SKM-1 treated with dmso at 0.1 percent for 144 hours (cell line): Measurements from ENCODE around the gene FUT7.

ENCODE experiments used
- DNase-seq: peaks from one replicate; lab custom pipeline; 2025; ENCODE audit not compliant: unreplicated experiment; lab: John Stamatoyannopoulos, UW

FUT7 gene

DNA sequence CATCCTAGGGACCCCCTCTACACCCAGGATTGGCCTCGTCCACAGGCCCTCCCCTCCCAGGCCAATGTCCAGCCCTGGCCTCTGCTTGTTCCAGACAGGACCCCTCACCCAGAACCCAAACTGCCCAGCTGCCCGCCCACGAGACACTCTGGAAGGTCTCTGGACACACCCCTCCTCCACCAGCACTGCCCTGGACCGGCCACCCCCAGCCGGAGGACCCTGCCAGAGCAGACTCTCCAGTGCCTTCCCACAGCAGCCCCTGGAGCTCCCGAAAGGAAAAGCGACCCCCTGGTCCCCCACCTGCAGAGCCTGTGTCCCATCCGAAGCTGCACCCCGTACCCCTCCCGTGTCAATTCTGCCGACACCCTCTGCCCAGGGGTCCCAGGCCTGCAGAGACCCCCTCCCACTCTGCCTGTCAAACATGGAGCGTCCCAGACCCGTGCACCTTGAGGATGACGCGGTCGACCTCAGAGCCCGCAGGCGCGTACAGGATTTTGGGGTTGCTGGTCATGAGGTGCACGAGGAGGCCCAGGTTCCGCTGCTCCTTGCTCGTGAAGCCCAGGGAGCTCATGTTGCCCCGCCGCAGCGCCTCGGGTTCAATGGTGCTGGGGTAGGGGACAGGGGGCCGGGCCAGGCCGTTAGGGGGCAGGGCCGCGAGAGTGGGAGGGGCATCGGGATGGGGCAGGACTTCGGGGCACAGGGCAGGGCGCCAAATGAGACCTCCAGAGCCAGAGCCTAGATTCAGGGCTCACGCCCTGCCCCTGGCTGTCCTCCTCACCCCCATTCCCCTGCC is 11.8 kb downstream of the FUT7 start:
- no peak for DNase-seq

DNA sequence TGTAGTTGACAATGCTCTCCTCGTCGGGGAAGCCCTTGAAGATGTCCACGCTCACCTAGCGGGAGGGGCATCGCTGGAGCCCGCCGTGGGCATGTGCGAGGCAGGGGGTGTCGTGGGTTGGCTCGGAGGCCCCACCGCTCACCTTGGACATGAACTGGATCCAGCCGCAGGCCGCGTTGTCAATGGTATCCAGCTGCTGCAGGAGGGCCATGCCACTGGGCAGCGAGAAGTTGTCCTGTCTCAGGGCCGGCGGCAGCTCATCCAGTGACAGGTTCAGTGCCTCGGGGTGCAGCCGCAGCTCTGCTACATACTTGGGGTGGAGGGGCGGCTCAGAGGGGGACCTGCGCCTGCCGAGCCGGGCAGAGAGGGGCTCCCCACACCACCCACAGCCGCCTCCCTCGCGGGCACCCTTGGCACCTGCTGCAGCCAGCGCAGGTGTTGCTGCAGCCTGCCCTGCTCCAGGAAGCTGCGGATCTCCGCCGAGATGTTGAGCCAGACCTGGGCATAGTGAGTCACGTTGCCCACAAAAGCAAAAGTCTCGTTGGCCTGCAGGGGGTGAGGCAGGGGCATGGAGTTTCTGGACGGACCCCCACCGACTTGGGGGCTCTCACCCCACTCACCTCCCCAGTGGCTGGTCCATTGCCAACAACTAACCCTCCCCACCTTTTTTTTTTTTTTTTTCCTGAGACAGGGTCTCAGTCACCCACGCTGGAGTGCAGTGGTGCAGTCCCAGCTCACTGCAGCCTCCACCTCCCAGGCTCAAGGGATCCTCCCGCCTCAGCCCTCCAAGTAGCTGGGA is 12.9 kb downstream of the FUT7 start:
- no peak for DNase-seq

DNA sequence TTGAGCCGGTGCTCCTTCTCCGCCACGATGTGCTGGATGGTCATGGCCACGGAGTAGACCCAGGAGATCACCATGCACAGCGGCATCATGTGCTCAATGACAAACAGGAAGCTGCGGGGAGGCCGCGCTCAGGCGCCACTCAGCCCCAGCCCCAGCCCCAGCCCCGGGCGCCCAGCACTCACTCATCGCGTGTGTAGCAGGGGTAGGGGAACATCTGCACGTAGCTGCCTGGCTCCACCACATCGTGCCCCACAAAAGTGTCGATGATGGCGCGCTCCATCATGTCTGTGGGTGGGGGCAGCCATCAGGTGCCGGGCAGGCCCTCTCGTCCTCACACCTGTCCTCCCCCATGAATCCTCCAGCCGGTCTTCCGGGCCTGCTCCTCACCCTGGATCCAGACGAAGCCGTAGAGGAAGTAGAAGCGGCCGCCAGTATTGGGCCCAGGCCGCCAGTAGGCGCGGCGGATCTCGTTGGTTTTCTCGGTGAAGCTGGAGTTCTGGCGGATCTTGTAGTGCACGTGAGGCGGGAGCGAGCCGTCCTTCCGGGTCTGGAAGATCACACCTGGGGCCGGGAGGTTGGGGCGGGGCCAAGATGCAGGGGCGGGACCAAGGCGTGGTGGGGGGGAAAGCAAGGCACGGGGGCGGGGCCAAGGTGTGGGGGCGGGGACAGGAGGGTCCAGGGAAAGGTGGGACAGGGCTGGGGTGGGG is 13.9 kb downstream of the FUT7 start:
- no peak for DNase-seq

DNA sequence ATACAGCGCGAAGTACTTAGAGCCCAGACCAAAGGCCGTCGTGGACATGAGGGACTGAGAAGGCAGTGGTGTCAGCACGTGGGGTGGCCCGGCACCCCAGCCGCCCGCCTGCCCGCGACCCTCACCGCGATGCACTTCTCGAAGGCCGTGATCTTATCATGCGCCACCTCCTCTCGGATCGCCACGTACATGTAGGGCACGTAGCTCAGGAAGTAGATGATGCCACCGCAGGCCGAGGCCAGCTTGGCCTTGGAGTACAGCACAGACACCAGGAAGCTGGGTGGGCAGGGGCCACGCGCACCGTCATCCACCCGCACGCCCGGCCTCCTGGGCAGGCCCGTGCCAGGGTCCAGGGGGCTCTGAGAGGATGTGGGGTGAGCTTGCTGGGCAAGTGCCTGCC is 14.8 kb downstream of the FUT7 start:
- DNase-seq = no peak

- no peak for DNase-seq
These were observed 15.5 kb downstream of the FUT7 start for GRCh38 chr9:137016436-137016835.

- no peak for DNase-seq
These were observed 15.9 kb downstream of the FUT7 start for GRCh38 chr9:137015976-137016375.

DNA sequence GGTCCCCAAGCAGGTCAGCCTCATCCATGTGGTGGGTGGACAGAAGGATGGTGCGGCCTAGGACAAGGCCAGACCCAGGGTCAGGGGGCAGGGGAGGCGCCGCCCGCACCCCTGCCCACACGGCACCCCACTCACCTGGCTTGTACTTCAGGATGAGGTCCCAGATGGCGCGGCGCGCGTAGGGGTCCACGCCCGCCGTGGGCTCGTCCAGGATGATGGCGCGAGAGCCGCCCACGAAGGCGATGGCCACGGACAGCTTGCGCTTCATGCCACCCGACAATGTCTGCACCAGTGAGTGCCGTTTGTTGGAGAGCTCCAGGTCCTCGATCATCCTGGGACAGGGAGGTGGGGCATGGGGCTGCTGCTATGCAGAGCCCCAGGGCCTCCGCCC is 16.4 kb downstream of the FUT7 start:
- DNase-seq = no peak

- no peak for DNase-seq
These were observed 16.9 kb downstream of the FUT7 start for GRCh38 chr9:137014776-137015539.

DNA sequence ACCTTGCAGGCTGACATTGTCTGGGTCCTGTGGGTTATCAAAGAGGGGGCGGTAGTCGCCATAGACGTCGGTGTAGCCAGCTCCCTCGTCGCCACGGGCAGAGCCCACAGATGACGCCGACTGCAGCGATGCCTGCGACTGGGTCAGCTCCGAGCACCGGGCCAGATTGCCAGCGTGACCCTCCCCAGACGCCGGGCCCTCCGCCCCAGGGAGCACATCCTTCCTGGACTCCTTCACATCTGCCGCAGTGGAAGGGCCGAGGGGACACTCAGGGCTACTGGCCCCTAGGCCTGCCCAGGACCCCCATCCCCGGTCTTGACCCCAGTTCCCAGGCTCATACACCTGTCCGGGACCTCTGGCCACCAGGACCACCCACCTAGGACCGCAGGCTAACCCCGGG is 17.7 kb downstream of the FUT7 start:
- no peak for DNase-seq

DNA sequence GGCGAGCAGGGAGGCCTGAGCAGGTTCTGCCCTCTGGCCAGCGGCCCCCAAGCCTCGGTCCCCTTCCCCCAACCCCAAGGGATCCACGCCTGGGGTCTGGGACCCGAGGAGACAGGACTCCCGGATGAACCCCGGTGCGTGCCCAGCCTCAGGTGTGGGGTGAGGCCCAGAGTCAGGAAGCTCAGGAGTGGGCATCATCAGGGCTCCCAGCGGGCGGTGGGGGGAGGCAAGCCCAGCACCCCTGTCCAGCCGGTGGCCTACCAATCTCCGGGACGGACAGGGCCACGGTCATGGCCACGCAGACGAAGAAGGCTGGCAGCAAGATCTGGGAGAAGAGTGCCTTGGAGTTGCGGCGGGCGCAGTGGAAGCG is 18.3 kb downstream of the FUT7 start:
- no peak for DNase-seq

DNA sequence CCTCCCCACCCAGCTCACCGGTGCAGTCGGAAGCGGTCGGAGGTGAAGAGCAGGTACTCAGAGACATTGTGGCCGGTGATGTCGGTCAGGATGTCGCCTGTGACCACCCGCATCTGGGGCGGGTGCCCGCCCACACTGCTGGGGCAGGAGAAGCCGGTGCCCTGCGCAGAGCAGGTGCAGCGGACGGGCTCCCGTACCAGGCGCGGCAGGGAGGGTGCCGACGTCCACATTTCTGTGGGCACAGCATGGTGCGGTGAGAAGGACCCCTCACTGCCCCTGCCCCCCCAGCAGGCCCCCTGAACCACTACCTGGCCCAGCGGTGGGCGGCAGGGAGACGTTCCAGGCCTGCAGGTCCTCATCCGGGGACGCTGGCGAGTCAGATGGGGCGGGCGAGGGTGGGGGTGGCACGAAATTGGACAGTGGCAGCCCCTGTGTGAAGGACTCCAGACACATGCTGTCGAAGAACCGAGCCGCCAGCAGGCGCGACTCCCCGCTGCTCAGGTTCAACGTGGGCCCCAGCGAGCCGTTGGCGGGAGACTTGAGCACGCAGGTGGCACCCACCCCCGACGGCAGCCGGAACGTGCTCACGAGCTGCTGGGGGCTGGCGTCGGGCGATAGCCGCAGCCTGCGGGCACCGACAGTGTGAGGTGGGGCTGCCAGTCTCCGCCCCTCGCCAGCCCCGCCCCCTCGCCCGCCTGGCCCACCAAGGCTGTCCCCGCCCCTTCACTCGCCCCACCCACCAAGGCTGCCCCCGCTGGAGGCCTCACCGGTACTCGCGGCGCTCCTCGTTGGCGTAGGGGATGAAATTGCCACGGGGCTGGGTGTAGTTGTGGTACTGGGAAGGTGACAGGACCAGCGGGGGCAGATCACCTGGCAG is 19.0 kb downstream of the FUT7 start:
- DNase-seq = no peak

GRCh38 chr9:137011907-137012675 is 19.8 kb downstream of the FUT7 start:
- DNase-seq = no peak

DNA sequence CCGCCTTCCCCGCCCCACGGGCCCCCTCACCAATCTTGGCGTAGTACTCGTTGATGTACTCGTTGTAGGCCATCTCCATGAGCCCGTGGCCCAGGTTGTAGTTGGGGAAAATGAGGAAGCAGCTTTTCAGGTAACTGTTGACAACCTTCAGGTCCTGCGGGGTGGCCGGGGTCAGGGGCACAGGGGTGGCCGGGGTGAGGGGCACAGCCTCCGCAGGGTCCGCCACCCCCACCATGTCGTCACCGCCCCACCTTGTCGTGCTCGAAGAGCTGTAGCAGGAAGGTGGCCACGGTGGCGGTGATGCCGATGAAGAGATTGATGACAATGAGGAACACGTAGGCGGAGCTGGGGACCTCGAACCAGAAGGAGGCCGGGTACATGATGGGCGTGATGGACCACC is 20.7 kb downstream of the FUT7 start:
- DNase-seq = no peak

DNA sequence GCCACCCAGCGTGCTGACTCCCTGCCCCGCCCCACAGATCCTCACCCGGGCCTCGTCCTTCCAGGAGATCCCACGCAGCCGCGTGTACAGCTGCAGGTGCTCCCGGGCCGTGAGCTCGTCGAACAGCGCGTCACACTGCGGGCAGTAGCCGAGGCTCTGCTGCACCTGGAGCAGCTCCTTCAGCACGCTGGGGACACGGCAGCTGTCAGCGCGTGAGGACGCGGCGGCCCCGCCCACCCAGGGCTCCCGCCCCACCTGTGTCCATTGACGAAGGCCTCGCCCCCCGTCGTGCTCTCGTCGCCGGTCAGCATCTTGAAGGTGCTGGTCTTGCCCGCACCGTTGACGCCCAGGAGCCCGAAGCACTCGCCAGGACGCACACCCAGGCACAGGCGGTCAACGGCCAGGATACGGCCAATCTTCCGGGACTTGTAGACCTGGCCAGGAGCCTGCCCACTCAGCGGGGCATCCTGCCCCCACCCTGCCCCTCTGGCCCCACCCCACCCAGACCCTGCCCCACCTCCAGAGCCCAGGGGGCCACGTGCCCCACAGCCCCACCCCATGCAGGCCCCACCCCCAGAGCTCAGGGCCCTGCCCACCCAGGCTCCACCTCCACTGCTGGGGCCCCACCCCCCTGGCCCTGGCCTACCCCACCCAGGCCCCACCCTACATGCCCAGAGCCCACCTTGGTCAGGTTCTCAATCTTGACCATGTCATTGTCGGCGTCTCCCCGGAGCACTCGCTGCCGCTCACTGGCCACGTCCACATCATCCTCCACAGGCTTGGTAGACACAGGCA is 21.8 kb downstream of the FUT7 start:
- DNase-seq = no peak

- DNase-seq = no peak
These were observed 22.7 kb downstream of the FUT7 start for GRCh38 chr9:137009217-137009616.

- DNase-seq = no peak
These were observed 23.6 kb downstream of the FUT7 start for GRCh38 chr9:137008312-137008711.

GRCh38 chr9:137007816-137008270 is 24.0 kb downstream of the FUT7 start:
- DNase-seq = no peak

GRCh38 chr9:137007108-137007815 is 24.6 kb downstream of the FUT7 start:
- DNase-seq = no peak
